Natural killer cell treated with Interleukin-12 subunit alpha and Interleukin-12 subunit beta and Interleukin-15 and Interleukin-18, amount 100 ng/mL, for 72 hours (primary cell): ENCODE data around the gene BPHL. TPM values are rescaled to one million over a fixed set of nuclear protein-coding genes. Genes with fewer than 3 reads are reported as not detected.
"Not testable (repeated sequence)": the region's sequence is repeated elsewhere in the genome, so short reads cannot be mapped to it uniquely, and the experiment has no call there.

Experiments
- ATAC-seq, 2 donors: fragments of 150-1000 bp; cut with Tn5 transposase in 1 of 2; sonication (Bioruptor Pico), chemical (Tn5 transposase) in 1 of 2; 2 replicates each; pipeline ENCODE4 v1.10.0; 2021
- DNase-seq: peaks from one replicate; pipeline ENCODE4 v3.0.0; 2022; ENCODE audit warnings: low spot score
- H3K27ac Mint-ChIP-seq, 2 donors: 1 replicate in 1 of 2; 2 replicates in 1 of 2; pipeline ENCODE4 v1.8.0; 2022; ENCODE audit warnings: mixed read lengths in 2 of 2, mild to moderate bottlenecking in 1 of 2, moderate library complexity in 1 of 2
- H3K27me3 Mint-ChIP-seq, 2 donors: 1 replicate in 1 of 2; 2 replicates in 1 of 2; pipeline ENCODE4 v1.8.0; 2022; ENCODE audit warnings: mixed read lengths in 2 of 2
- H3K36me3 Mint-ChIP-seq: one replicate; pipeline ENCODE4 v1.8.0; 2022; ENCODE audit warnings: mixed read lengths
- H3K4me1 Mint-ChIP-seq, 2 donors: 1 replicate in 1 of 2; 2 replicates in 1 of 2; pipeline ENCODE4 v1.8.0; 2022; ENCODE audit warnings: low read depth in 2 of 2, mixed read lengths in 2 of 2, mild to moderate bottlenecking in 1 of 2
- H3K4me3 Mint-ChIP-seq: one replicate; pipeline ENCODE4 v1.8.0; 2022; ENCODE audit warnings: mixed read lengths
- H3K9me3 Mint-ChIP-seq: 2 replicates; pipeline ENCODE4 v1.8.0; 2022; ENCODE audit warnings: mixed read lengths
- total RNA-seq, 2 donors: library from RNA; stranded (reverse); gene quantifications; one replicate each; pipeline ENCODE4 v1.2.3, GENCODE V29; 2022

Gene BPHL
- total RNA-seq, 2 donors from 2014 or later, result 5.6 to 7.3 TPM

GRCh38 chr6:3168046-3168445 lies 49.5 kb downstream of the BPHL start:
- ATAC-seq, H3K4me1 Mint-ChIP-seq, H3K4me3 Mint-ChIP-seq, H3K36me3 Mint-ChIP-seq, H3K27ac Mint-ChIP-seq, H3K9me3 Mint-ChIP-seq, DNase-seq: not testable (repeated sequence)
- H3K27me3 Mint-ChIP-seq, result peaks cover 17 to 20% of the 10 kb centered on the region in 2 donors

- not testable (repeated sequence) for DNase-seq, ATAC-seq, H3K36me3 Mint-ChIP-seq, H3K4me3 Mint-ChIP-seq, H3K27ac Mint-ChIP-seq, H3K4me1 Mint-ChIP-seq, H3K9me3 Mint-ChIP-seq
- H3K27me3 Mint-ChIP-seq, result peaks cover 16 to 17% of the 10 kb centered on the region in 2 donors
These were observed 52.2 kb downstream of the BPHL start for GRCh38 chr6:3170676-3171075.

- not testable (repeated sequence) for H3K9me3 Mint-ChIP-seq, H3K27ac Mint-ChIP-seq, DNase-seq, ATAC-seq, H3K4me3 Mint-ChIP-seq, H3K4me1 Mint-ChIP-seq, H3K36me3 Mint-ChIP-seq
- H3K27me3 Mint-ChIP-seq, result peaks cover 10 to 17% of the 10 kb centered on the region in 2 donors
These were observed 53.0 kb downstream of the BPHL start for GRCh38 chr6:3171313-3172175.

GRCh38 chr6:3172789-3173188 lies 54.3 kb downstream of the BPHL start:
- H3K36me3 Mint-ChIP-seq, H3K9me3 Mint-ChIP-seq, H3K4me1 Mint-ChIP-seq, H3K4me3 Mint-ChIP-seq, H3K27ac Mint-ChIP-seq, DNase-seq, ATAC-seq: not testable (repeated sequence)
- peaks cover 0 to 11% of the 10 kb centered on the region in 2 donors for H3K27me3 Mint-ChIP-seq

- not testable (repeated sequence) for H3K4me3 Mint-ChIP-seq
These were observed 55.2 kb downstream of the BPHL start for GRCh38 chr6:3173636-3174089.

GRCh38 chr6:3175715-3176402 lies 57.3 kb downstream of the BPHL start:
- Mint-ChIP-seq H3K4me3 (no peak overlapping the region), H3K36me3 (no peaks in the 10 kb centered on the region), H3K9me3 (no peaks in the 10 kb centered on the region), H3K27me3 (peaks cover 0 to 17% of the 10 kb centered on the region in 2 donors), H3K4me1 (no peaks in the 10 kb centered on the region), H3K27ac (no peak overlapping the region)
- ATAC-seq (no peak), DNase-seq (no peak)

More at GRCh38 chr6:3173636-3174089, 55.2 kb downstream of the BPHL start:
- not testable (repeated sequence) for H3K4me1 Mint-ChIP-seq, H3K9me3 Mint-ChIP-seq, DNase-seq, H3K27ac Mint-ChIP-seq, ATAC-seq, H3K36me3 Mint-ChIP-seq
- H3K27me3 Mint-ChIP-seq, result peaks cover 0 to 12% of the 10 kb centered on the region in 2 donors

- no peaks in the 10 kb centered on the region for H3K9me3 Mint-ChIP-seq
- no peak overlapping the region for H3K4me3 Mint-ChIP-seq
- H3K27me3 Mint-ChIP-seq, result peaks cover 0 to 19% of the 10 kb centered on the region in 2 donors
- ATAC-seq, result peak; percentile 83 to 86
- no peak overlapping the region for H3K27ac Mint-ChIP-seq
- no peak for DNase-seq
- no peaks in the 10 kb centered on the region for H3K4me1 Mint-ChIP-seq
- no peaks in the 10 kb centered on the region for H3K36me3 Mint-ChIP-seq
These were observed 58.2 kb downstream of the BPHL start for GRCh38 chr6:3176562-3177355.

- H3K4me3 Mint-ChIP-seq, H3K36me3 Mint-ChIP-seq, ATAC-seq, DNase-seq, H3K27ac Mint-ChIP-seq, H3K4me1 Mint-ChIP-seq, H3K9me3 Mint-ChIP-seq: not testable (repeated sequence)
- H3K27me3 Mint-ChIP-seq, result peaks cover 4 to 18% of the 10 kb centered on the region in 2 donors
These were observed 60.2 kb downstream of the BPHL start for GRCh38 chr6:3178666-3179065.

- H3K9me3 Mint-ChIP-seq, DNase-seq, H3K27ac Mint-ChIP-seq, H3K4me1 Mint-ChIP-seq, H3K36me3 Mint-ChIP-seq: not testable (repeated sequence)
- peak; percentile 33 to 36 for ATAC-seq
- Mint-ChIP-seq H3K27me3 (peaks cover 17 to 18% of the 10 kb centered on the region in 2 donors), H3K4me3 (peak overlapping the region; percentile 36)
These were observed 61.4 kb downstream of the BPHL start for GRCh38 chr6:3179945-3180344.

GRCh38 chr6:3181105-3181504 lies 62.6 kb downstream of the BPHL start:
- DNase-seq (no peak), ATAC-seq (no peak)
- Mint-ChIP-seq H3K27me3 (peaks cover 17 to 27% of the 10 kb centered on the region in 2 donors), H3K36me3 (no peaks in the 10 kb centered on the region), H3K4me1 (no peaks in the 10 kb centered on the region), H3K9me3 (no peaks in the 10 kb centered on the region), H3K4me3 (no peak overlapping the region), H3K27ac (no peak overlapping the region)

GRCh38 chr6:3183066-3183465 lies 64.6 kb downstream of the BPHL start:
- Mint-ChIP-seq H3K27ac (no peak overlapping the region), H3K9me3 (no peaks in the 10 kb centered on the region), H3K27me3 (peaks cover 20 to 32% of the 10 kb centered on the region in 2 donors), H3K4me1 (no peaks in the 10 kb centered on the region), H3K4me3 (no peak overlapping the region), H3K36me3 (no peaks in the 10 kb centered on the region)
- DNase-seq, result no peak
- ATAC-seq, result no peak

- Mint-ChIP-seq H3K4me1 (no peaks in the 10 kb centered on the region), H3K27me3 (peaks cover 23 to 42% of the 10 kb centered on the region in 2 donors), H3K4me3 (no peak overlapping the region), H3K9me3 (no peaks in the 10 kb centered on the region), H3K27ac (no peak overlapping the region), H3K36me3 (no peaks in the 10 kb centered on the region)
- DNase-seq, result no peak
- ATAC-seq, result no peak
These were observed 68.5 kb downstream of the BPHL start for GRCh38 chr6:3186974-3187382.

- peaks cover 21 to 44% of the 10 kb centered on the region in 2 donors for H3K27me3 Mint-ChIP-seq
- DNase-seq, result no peak
- no peak for ATAC-seq
These were observed 69.8 kb downstream of the BPHL start for GRCh38 chr6:3188262-3188661.

More at GRCh38 chr6:3188262-3188661, 69.8 kb downstream of the BPHL start:
- Mint-ChIP-seq H3K4me3 (no peak overlapping the region), H3K4me1 (no peaks in the 10 kb centered on the region), H3K36me3 (no peaks in the 10 kb centered on the region), H3K27ac (no peak overlapping the region), H3K9me3 (no peaks in the 10 kb centered on the region)
